ENCODE results near the gene PCBD2.
"Not testable (repeated sequence)": the region's sequence is repeated elsewhere in the genome, so short reads cannot be mapped to it uniquely, and the experiment has no call there.

The PCBD2 gene

GRCh38 chr5:134904610-134905245 lies at the start of gene PCBD2:
TSS of gene PCBD2 (plus strand) at chr5:134905131. CDS start at chr5:134905140, 9 bp downstream.
- DNase-seq = peak; percentile 58 to 78

- not testable (repeated sequence) for DNase-seq
Observed at GRCh38 chr5:134856465-134856864, 48.5 kb upstream of the PCBD2 start.

GRCh38 chr5:134857401-134857800 lies 47.5 kb upstream of the PCBD2 start:
- DNase-seq = no peak

- no peak for DNase-seq
Observed at GRCh38 chr5:134864707-134865106, 40.2 kb upstream of the PCBD2 start.

GRCh38 chr5:134873494-134873893 lies 31.4 kb upstream of the PCBD2 start:
- DNase-seq = no peak

GRCh38 chr5:134873987-134874830 lies 30.7 kb upstream of the PCBD2 start, which contains the start of gene TXNDC15:
TSS of gene TXNDC15 (plus strand) at chr5:134874371. CDS start at chr5:134874428, 57 bp downstream.
- peak; percentile 44 to 58 for DNase-seq

- no peak for DNase-seq
Observed at GRCh38 chr5:134874831-134875655, 29.9 kb upstream of the PCBD2 start.

GRCh38 chr5:134877159-134877558 lies 27.8 kb upstream of the PCBD2 start:
- DNase-seq = no peak

GRCh38 chr5:134878403-134878802 lies 26.5 kb upstream of the PCBD2 start:
- no peak for DNase-seq

- DNase-seq = no peak
Observed at GRCh38 chr5:134879456-134879855, 25.5 kb upstream of the PCBD2 start.

- not testable (repeated sequence) for DNase-seq
Observed at GRCh38 chr5:134880937-134881336, 24.0 kb upstream of the PCBD2 start.

GRCh38 chr5:134881711-134882110 lies 23.2 kb upstream of the PCBD2 start:
- DNase-seq = not testable (repeated sequence)

GRCh38 chr5:134887593-134888159 lies 17.3 kb upstream of the PCBD2 start:
- no peak for DNase-seq

- no peak for DNase-seq
Observed at GRCh38 chr5:134889335-134889734, 15.6 kb upstream of the PCBD2 start.

GRCh38 chr5:134891473-134891872 lies 13.5 kb upstream of the PCBD2 start:
- no peak for DNase-seq

GRCh38 chr5:134892282-134892681 lies 12.6 kb upstream of the PCBD2 start:
- no peak for DNase-seq

- DNase-seq = no peak
Observed at GRCh38 chr5:134892926-134893325, 12.0 kb upstream of the PCBD2 start.

GRCh38 chr5:134893748-134894505 lies 11.0 kb upstream of the PCBD2 start:
- DNase-seq = no peak

- DNase-seq = no peak
Observed at GRCh38 chr5:134902071-134902801, 2.7 kb upstream of the PCBD2 start.

GRCh38 chr5:134905246-134905996 lies 490 bp downstream of the PCBD2 start:
- DNase-seq = peak; percentile 6 to 44

- no peak for DNase-seq
Observed at GRCh38 chr5:134906811-134907210, 1.9 kb downstream of the PCBD2 start.
